Neural cell (in vitro differentiated cells): ENCODE measurements around the gene CD47.

ENCODE experiments used
- CTCF ChIP-seq: fragments of 450-650 bp; IDR thresholded peaks from 2 replicates; pipeline ENCODE4 v1.5.1; 2014; ENCODE audit warnings: antibody characterized with exemption, mild to moderate bottlenecking, moderate library complexity; ENCODE audit not compliant: poor library complexity, severe bottlenecking
- EP300 ChIP-seq: fragments of 450-650 bp; conservative IDR thresholded peaks from 2 replicates; pipeline ENCODE4 v1.6.1; 2014; ENCODE audit warnings: antibody characterized with exemption, mild to moderate bottlenecking, moderate library complexity; ENCODE audit not compliant: poor library complexity, severe bottlenecking
- EZH2 ChIP-seq: fragments of 200-600, 300-800 bp; shearing (Covaris generic), sonication (generic); IDR thresholded peaks from 2 replicates; pipeline ENCODE4 v1.6.1; 2014; ENCODE audit warnings: antibody characterized with exemption, low read length, borderline replicate concordance, mild to moderate bottlenecking; ENCODE audit not compliant: insufficient read depth, poor library complexity, severe bottlenecking
- MXI1 ChIP-seq: fragments of 450-650 bp; conservative IDR thresholded peaks from 2 replicates; pipeline ENCODE4 v1.6.1; 2014; ENCODE audit warnings: antibody characterized with exemption, mild to moderate bottlenecking; ENCODE audit not compliant: poor library complexity, severe bottlenecking
- POLR2AphosphoS5 ChIP-seq: IDR thresholded peaks from 2 replicates; pipeline ENCODE4 v1.6.1; 2012
- RAD21 ChIP-seq: fragments of 450-650 bp; conservative IDR thresholded peaks from 2 replicates; pipeline ENCODE4 v1.6.1; 2014; ENCODE audit warnings: antibody characterized with exemption, mild to moderate bottlenecking, moderate library complexity
- TF ChIP-seq, protein P1 (sequence below): IDR thresholded peaks from 2 replicates; pipeline ENCODE4 v1.6.1; 2012; ENCODE audit warnings: borderline replicate concordance

DNA sequence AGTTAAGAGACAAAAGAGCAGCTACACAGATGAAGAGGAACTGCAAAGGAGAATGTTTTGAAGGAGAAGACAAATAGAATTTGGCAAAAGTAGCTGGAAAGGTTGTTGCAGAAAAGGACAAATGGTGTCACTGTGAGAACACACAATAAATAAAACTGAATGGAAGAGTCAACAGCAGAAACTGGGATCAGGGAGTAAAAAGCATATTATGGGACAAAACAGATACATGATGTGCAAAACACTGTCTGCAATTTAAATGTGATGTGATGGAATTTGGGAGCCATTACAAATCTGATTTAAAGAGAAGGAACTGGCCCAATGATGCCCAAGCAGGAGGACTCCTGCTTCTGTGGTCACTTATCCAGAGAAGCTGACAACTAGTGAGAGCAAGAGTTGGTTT, 46.1 kb downstream of the CD47 start:
- no peak for TF ChIP-seq POLR2AphosphoS5
- no peak for TF ChIP-seq CTCF
- TF ChIP-seq EP300, result no peak
- TF ChIP-seq EZH2, result no peak
- TF ChIP-seq, protein P1, sequence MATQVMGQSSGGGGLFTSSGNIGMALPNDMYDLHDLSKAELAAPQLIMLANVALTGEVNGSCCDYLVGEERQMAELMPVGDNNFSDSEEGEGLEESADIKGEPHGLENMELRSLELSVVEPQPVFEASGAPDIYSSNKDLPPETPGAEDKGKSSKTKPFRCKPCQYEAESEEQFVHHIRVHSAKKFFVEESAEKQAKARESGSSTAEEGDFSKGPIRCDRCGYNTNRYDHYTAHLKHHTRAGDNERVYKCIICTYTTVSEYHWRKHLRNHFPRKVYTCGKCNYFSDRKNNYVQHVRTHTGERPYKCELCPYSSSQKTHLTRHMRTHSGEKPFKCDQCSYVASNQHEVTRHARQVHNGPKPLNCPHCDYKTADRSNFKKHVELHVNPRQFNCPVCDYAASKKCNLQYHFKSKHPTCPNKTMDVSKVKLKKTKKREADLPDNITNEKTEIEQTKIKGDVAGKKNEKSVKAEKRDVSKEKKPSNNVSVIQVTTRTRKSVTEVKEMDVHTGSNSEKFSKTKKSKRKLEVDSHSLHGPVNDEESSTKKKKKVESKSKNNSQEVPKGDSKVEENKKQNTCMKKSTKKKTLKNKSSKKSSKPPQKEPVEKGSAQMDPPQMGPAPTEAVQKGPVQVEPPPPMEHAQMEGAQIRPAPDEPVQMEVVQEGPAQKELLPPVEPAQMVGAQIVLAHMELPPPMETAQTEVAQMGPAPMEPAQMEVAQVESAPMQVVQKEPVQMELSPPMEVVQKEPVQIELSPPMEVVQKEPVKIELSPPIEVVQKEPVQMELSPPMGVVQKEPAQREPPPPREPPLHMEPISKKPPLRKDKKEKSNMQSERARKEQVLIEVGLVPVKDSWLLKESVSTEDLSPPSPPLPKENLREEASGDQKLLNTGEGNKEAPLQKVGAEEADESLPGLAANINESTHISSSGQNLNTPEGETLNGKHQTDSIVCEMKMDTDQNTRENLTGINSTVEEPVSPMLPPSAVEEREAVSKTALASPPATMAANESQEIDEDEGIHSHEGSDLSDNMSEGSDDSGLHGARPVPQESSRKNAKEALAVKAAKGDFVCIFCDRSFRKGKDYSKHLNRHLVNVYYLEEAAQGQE, result no peak
- no peak for TF ChIP-seq MXI1
- TF ChIP-seq RAD21, result no peak
